K562 treated with DMSO at 1 percent for 4 hours (cell line): ENCODE measurements around the gene SAPCD2. TPM values are rescaled to one million over a fixed set of nuclear protein-coding genes. Genes with fewer than 3 reads are reported as not detected.

Source experiments
- total RNA-seq: library from RNA; unstranded; fragments of 300-600 nt; gene quantifications from 2 replicates; pipeline ENCODE4 v1.2.3, GENCODE V29; 2022; ENCODE audit not compliant: insufficient read depth

The SAPCD2 gene
- total RNA-seq: 27.1 and 30.1 TPM in 2 replicates

GRCh38 chr9:137070201-137070905 lies at the start of gene SAPCD2:
Gene SAPCD2 (minus strand): TSS chr9:137070557. CDS start chr9:137070460, 97 bp downstream.

GRCh38 chr9:137114613-137115393 lies 44.4 kb upstream of the SAPCD2 start, which contains the start of gene DPP7:
Gene DPP7 (minus strand): TSS chr9:137114733. CDS start chr9:137114713, 20 bp downstream.

GRCh38 chr9:137086531-137087408 lies 16.4 kb upstream of the SAPCD2 start, which contains the start of gene MAN1B1:
Gene MAN1B1 (plus strand): TSS chr9:137086985. CDS start chr9:137087000, 15 bp downstream.

GRCh38 chr9:137077010-137077747 lies 6.8 kb upstream of the SAPCD2 start, which contains the start of gene UAP1L1:
Gene UAP1L1 (plus strand): TSS chr9:137077517. CDS start chr9:137077533, 16 bp downstream.

GRCh38 chr9:137053944-137054931 lies 16.1 kb downstream of the SAPCD2 start, which contains the start of gene ENTPD2:
Gene ENTPD2 (minus strand): TSS chr9:137054061. CDS start chr9:137053997, 64 bp downstream.

GRCh38 chr9:137046088-137046787 lies 24.1 kb downstream of the SAPCD2 start, which contains the start of gene NPDC1:
Gene NPDC1 (minus strand): TSS chr9:137046177. CDS start chr9:137045989, 188 bp downstream.

GRCh38 chr9:137031904-137032640 lies 38.3 kb downstream of the SAPCD2 start, which contains the start of gene FUT7:
Gene FUT7 (minus strand): TSS chr9:137032088. CDS start chr9:137031991, 97 bp downstream.

GRCh38 chr9:137027369-137028262 lies 42.7 kb downstream of the SAPCD2 start, which contains the start of gene ABCA2:
Gene ABCA2 (minus strand): TSS chr9:137028237. CDS start chr9:137028140, 97 bp downstream.

Other genes with a start within 250 kb of the SAPCD2 start
- 9.6 and 13.9 TPM in 2 replicates for gene AJM1, start 228.1 kb downstream of the SAPCD2 start, total RNA-seq
- gene PHPT1, start 221.1 kb downstream of the SAPCD2 start, total RNA-seq: 165 and 171 TPM in 2 replicates
- 4.1 and 4.7 TPM in 2 replicates for gene MAMDC4, start 218.2 kb downstream of the SAPCD2 start, total RNA-seq
- 705 and 763 TPM in 2 replicates for gene EDF1, start 204.2 kb downstream of the SAPCD2 start, total RNA-seq
- 23.8 and 25.2 TPM in 2 replicates for gene TRAF2, start 184.0 kb downstream of the SAPCD2 start, total RNA-seq
- 148 and 151 TPM in 2 replicates for gene FBXW5, start 125.8 kb downstream of the SAPCD2 start, total RNA-seq
- not detected in 2 replicates for gene C8G, start 125.3 kb downstream of the SAPCD2 start, total RNA-seq
- gene LCN12, start 118.3 kb downstream of the SAPCD2 start, total RNA-seq: not detected in 2 replicates
- 6.1 and 15.4 TPM in 2 replicates for gene PTGDS, start 93.1 kb downstream of the SAPCD2 start, total RNA-seq
- not detected in 2 replicates for gene LCNL1, start 87.6 kb downstream of the SAPCD2 start, total RNA-seq
- 89.0 and 89.2 TPM in 2 replicates for gene PAXX, start 78.1 kb downstream of the SAPCD2 start, total RNA-seq
- 2.0 TPM in 1 of 2 replicates, not detected in the other for gene CLIC3, start 74.0 kb downstream of the SAPCD2 start, total RNA-seq
- gene ABCA2, start 42.3 kb downstream of the SAPCD2 start, total RNA-seq: 14.1 and 26.4 TPM in 2 replicates
- not detected in 2 replicates for gene FUT7, start 38.5 kb downstream of the SAPCD2 start, total RNA-seq
- 0.52 and 1.0 TPM in 2 replicates for gene NPDC1, start 24.4 kb downstream of the SAPCD2 start, total RNA-seq
- gene ENTPD2, start 16.5 kb downstream of the SAPCD2 start, total RNA-seq: not detected in 2 replicates
- 9.4 and 14.1 TPM in 2 replicates for gene UAP1L1, start 7.0 kb upstream of the SAPCD2 start, total RNA-seq
- gene MAN1B1, start 16.4 kb upstream of the SAPCD2 start, total RNA-seq: 37.3 and 38.9 TPM in 2 replicates
- 228 and 246 TPM in 2 replicates for gene DPP7, start 44.2 kb upstream of the SAPCD2 start, total RNA-seq
- not detected in 2 replicates for gene GRIN1, start 68.6 kb upstream of the SAPCD2 start, total RNA-seq
- not detected in 2 replicates for gene LRRC26, start 99.5 kb upstream of the SAPCD2 start, total RNA-seq
- gene TMEM210, start 101.5 kb upstream of the SAPCD2 start, total RNA-seq: not detected in 2 replicates
- 32.5 and 40.5 TPM in 2 replicates for gene ANAPC2, start 118.0 kb upstream of the SAPCD2 start, total RNA-seq
- 203 and 207 TPM in 2 replicates for gene SSNA1, start 118.1 kb upstream of the SAPCD2 start, total RNA-seq
- gene TPRN, start 130.2 kb upstream of the SAPCD2 start, total RNA-seq: 26.9 and 34.8 TPM in 2 replicates
- gene TMEM203, start 135.1 kb upstream of the SAPCD2 start, total RNA-seq: 35.0 and 40.6 TPM in 2 replicates
- 23.0 and 25.4 TPM in 2 replicates for gene NDOR1, start 135.1 kb upstream of the SAPCD2 start, total RNA-seq
- gene RNF208, start 151.7 kb upstream of the SAPCD2 start, total RNA-seq: 6.2 and 6.7 TPM in 2 replicates
- gene CYSRT1, start 154.6 kb upstream of the SAPCD2 start, total RNA-seq: 1.1 TPM in 1 of 2 replicates, not detected in the other
- gene RNF224, start 156.9 kb upstream of the SAPCD2 start, total RNA-seq: 0.99 TPM in 1 of 2 replicates, not detected in the other
- not detected in 2 replicates for gene SLC34A3, start 160.3 kb upstream of the SAPCD2 start, total RNA-seq
- 816 and 880 TPM in 2 replicates for gene TUBB4B, start 170.7 kb upstream of the SAPCD2 start, total RNA-seq
- not detected in 2 replicates for gene STPG3, start 180.7 kb upstream of the SAPCD2 start, total RNA-seq
- 84.5 and 89.8 TPM in 2 replicates for gene NELFB, start 184.8 kb upstream of the SAPCD2 start, total RNA-seq
- 49.5 and 59.8 TPM in 2 replicates for gene TOR4A, start 207.2 kb upstream of the SAPCD2 start, total RNA-seq
- gene NRARP, start 231.7 kb upstream of the SAPCD2 start, total RNA-seq: 16.1 and 30.4 TPM in 2 replicates